ENCODE measurements around the gene ASXL2.
"Not testable (repeated sequence)": the region's sequence is repeated elsewhere in the genome, so short reads cannot be mapped to it uniquely, and the experiment has no call there.

DNA sequence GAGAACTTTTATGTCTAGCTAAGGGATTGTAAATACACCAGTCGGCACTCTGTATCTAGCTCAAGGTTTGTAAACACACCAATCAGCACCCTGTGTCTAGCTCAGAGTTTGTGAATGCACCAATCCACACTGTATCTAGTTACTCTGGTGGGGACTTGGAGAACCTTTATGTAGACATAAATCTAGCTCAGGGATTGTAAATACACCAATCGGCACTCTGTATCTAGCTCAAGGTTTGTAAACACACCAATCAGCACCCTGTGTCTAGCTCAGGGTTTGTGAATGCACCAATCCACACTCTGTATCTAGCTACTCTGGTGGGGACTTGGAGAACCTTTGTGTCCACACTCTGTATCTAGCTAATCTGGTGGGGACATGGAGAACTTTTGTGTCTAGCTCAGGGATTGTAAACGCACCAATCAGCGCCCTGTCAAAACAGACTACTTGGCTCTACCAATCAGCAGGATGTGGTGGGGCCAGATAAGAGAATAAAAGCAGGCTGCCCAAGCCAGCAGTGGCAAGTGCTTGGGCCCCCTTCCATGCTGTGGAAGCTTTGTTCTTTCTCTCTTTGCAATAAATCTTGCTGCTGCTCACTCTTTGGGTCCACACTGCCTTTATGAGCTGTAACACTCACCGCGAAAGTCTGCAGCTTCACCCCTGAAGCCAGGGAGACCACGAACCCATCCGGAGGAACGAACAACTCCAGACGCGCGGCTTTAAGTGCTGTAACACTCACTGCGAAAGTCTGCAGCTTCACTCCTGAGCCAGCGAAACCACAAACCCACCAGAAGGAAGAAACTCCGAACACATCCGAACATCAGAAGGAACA, 37.9 kb upstream of the ASXL2 start:
- TF ChIP-seq, protein P1, sequence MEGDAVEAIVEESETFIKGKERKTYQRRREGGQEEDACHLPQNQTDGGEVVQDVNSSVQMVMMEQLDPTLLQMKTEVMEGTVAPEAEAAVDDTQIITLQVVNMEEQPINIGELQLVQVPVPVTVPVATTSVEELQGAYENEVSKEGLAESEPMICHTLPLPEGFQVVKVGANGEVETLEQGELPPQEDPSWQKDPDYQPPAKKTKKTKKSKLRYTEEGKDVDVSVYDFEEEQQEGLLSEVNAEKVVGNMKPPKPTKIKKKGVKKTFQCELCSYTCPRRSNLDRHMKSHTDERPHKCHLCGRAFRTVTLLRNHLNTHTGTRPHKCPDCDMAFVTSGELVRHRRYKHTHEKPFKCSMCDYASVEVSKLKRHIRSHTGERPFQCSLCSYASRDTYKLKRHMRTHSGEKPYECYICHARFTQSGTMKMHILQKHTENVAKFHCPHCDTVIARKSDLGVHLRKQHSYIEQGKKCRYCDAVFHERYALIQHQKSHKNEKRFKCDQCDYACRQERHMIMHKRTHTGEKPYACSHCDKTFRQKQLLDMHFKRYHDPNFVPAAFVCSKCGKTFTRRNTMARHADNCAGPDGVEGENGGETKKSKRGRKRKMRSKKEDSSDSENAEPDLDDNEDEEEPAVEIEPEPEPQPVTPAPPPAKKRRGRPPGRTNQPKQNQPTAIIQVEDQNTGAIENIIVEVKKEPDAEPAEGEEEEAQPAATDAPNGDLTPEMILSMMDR (conservative IDR thresholded peaks at IDR 0.05; ENCODE audit: low read length) = not testable (repeated sequence)
- TF ChIP-seq EZH2phosphoT487 (IDR thresholded peaks at IDR 0.05; ENCODE audit: borderline replicate concordance) = not testable (repeated sequence)
